C1 segment of cervical spinal cord (tissue), 14 donors: ENCODE data around the gene SUMF2.
"Not testable (repeated sequence)": the region's sequence is repeated elsewhere in the genome, so short reads cannot be mapped to it uniquely, and the experiment has no call there.

Source experiments
- DNase-seq, 14 donors: peaks; one replicate each; lab custom pipeline; 2025; lab: John Stamatoyannopoulos, UW

Gene SUMF2

GRCh38 chr7:56062382-56062781, 1.7 kb upstream of the SUMF2 start:
- no peak for DNase-seq

DNA sequence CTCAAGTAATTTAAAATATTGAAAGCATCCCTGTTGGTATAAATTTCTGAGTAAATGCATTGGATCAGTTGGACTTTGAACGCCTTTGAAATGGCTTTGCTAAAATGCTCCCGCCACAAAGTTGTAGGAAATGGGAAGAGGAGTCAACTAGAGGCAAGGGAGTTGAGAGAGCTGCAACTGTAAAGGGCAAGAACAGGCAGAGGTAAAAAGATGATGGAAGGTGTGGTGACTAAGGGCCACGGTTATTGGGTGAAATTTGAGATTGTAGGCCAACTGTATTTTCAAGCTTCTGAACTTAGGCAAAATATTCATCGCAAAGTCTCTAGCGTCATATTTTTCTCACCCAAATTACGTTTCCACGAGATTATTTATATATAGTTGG, 595 bp upstream of the SUMF2 start:
- no peak for DNase-seq

- DNase-seq, result not testable (repeated sequence)
Measured at GRCh38 chr7:56066376-56066775, 2.3 kb downstream of the SUMF2 start.

- peak in 13 of 14 donors; percentile 4 to 75 (median 67) for DNase-seq
Measured at GRCh38 chr7:56074371-56074791, 10.3 kb downstream of the SUMF2 start.

- DNase-seq, result no peak
Measured at GRCh38 chr7:56077681-56078080, 13.6 kb downstream of the SUMF2 start.

DNA sequence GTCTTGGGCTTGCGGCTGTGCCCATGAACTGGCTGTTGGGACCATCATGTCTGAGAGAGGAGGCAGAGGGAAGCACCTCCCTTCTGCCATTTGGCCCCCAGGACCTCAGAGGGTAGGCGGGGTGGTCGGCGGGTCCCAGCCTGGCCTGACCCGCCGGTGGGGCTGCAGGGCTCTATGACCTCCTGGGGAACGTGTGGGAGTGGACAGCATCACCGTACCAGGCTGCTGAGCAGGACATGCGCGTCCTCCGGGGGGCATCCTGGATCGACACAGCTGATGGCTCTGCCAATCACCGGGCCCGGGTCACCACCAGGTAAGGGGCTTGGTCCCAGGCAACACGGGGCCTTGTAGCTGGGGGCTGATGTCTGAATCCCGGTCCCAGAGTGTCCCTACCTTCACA, 14.1 kb downstream of the SUMF2 start:
- no peak for DNase-seq

DNA sequence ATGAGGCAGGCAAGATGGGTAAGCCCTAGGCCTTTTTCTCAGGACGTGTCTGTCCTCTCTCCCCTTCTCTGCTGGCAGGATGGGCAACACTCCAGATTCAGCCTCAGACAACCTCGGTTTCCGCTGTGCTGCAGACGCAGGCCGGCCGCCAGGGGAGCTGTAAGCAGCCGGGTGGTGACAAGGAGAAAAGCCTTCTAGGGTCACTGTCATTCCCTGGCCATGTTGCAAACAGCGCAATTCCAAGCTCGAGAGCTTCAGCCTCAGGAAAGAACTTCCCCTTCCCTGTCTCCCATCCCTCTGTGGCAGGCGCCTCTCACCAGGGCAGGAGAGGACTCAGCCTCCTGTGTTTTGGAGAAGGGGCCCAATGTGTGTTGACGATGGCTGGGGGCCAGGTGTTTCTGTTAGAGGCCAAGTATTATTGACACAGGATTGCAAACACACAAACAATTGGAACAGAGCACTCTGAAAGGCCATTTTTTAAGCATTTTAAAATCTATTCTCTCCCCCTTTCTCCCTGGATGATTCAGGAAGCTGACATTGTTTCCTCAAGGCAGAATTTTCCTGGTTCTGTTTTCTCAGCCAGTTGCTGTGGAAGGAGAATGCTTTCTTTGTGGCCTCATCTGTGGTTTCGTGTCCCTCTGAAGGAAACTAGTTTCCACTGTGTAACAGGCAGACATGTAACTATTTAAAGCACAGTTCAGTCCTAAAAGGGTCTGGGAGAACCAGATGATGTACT, 15.5 kb downstream of the SUMF2 start:
- DNase-seq, result peak in 13 of 14 donors; percentile 13 to 88 (median 71)

GRCh38 chr7:56080726-56081435, 16.8 kb downstream of the SUMF2 start:
- not testable (repeated sequence) for DNase-seq

DNA sequence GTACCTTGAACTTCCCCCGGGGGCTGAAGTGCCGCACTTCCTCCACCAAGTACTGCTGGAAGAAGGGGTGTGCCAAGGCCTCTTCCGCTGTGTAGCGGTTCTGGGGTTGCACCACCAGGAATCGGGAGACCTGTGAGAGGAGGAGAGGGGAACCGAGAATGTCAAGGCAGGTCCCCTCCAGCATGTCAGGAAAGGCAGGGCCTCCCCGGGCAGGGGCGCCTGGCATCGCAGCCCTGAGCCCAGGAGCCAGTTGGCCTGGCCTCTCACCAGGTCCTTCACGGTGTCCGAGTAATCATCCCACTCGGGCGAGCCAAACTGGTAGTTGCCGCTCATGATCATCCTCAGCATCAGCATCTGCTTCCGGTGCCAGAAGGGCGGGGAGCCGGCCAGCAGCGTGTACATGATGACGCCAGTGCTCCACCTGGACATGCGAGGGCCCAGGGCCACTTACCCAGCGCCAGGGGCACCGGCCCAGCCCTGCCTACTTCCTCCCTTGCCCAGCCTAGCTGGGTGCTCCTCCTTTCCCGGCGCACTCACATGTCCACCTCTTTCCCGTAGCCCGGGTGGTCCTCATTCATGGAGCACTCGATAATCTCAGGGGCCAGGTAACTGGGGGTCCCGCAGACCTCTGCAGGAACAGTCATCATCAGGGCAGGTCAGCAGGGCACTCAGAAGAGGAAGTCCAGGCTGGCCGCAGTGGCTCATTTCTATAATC, 17.7 kb downstream of the SUMF2 start:
- DNase-seq, result peak in 1 of 14 donors; percentile 14

DNA sequence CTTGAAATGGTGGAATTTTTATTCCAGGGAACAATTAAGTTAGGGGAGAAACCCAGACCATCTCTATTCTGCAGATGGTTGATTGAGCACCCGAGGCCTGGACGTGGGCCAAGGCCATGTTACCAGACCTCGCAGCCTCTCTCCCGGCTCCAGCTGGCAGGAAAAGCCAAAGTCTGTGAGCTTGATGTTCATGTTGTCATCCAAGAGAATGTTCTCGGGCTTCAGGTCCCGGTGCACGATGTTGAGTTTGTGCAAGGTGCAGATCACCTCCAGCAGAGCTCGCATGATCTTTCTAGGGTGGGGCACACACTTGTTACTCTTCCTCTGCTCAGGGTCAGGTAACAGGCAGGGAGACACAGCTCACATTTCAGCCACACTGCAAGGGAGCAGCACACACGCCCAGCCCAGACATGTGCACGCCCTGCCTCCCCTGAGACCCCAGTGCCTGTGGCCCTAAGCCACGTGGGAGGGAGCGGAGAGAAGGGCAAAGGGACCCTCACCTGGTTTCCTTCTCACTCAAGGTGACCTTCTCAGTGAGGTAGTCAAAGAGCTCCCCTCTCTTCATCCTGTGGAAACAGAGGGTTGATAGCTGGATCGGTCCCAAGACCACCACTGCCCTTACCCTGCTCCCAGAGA, 19.2 kb downstream of the SUMF2 start:
- peak in 11 of 14 donors; percentile 3 to 73 (median 39) for DNase-seq

GRCh38 chr7:56086761-56087160, 22.7 kb downstream of the SUMF2 start:
- DNase-seq, result no peak

DNA sequence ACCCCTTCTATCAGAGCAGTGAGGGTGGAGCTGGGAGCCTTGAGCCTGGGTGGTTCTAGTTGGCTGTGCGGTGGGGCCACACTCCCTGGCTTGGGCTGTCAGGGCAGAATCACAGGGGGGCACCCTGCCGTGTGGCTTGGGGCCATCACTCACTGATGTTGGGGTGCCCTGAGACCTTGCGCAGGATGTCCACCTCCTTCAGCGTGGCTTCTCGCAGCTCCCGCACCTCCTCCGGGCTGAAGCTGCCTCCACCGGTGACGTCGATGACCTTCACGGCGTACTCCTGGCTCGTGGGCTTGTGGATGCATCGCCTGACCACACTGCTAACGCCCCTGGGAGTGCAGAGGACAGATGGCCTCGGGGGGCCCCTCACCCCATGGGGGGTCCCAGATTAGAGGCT, 23.4 kb downstream of the SUMF2 start:
- DNase-seq, result no peak

- DNase-seq, result peak in 13 of 14 donors; percentile 8 to 89 (median 53)
Measured at GRCh38 chr7:56091591-56091990, 27.5 kb downstream of the SUMF2 start.

DNA sequence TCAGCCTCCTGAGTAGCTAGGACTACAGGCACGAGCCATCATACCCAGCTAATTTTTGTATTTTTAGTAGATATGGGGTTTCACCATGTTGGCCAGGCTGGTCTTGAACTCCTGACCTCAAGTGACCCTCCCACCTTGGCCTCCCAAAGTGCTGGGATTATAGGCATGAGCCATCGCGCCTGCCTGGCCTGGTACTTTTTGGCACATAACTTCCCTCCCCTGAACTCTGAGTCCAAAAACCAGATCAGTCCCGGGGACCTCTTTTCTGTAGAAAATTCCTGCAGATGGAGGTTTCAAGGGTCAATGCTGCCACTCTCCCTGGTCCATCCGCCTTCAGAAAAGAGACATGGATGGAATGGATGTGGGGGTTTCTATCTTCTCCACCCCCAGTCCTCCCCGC, 28.3 kb downstream of the SUMF2 start:
- not testable (repeated sequence) for DNase-seq

DNA sequence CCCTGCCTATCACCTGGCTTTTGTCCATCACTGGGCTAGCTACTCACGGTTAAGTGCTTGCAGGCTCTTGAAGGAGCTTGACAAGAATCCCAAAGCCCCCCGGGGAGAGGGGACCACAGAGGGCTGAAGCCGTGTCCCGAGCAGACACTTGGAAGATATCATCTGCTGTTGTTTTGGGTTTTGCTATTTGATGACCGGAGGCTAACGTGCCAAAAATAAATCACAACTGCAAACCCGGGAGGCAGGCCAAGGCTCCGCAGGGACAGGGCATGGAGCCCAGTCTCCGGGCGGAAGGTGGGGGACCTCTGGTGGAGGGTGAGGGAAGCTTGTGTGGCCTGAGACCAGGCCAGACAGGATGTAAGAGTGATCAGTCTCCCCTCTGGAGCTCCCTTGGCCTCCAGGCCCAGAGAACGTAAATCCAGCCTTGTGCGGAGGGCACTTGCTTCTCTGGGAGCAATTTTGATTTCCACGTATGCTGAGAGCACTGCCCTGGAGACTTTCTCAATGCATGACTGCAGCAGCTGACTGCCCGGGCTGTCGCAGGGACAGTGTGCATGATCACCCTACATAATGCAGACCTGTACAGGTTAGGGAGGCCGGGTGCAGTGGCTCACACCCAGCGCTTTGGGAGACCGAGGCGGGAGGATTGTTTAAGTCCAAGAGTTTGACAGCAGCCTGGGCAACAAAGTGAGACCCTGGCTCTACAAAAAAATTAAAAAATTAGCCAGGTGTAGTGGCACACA, 28.9 kb downstream of the SUMF2 start, which contains the start of gene PHKG1:
Gene PHKG1 (minus strand): TSS at position 164 of the 743 bp plus-strand sequence. CDS start 4,011 bp downstream, outside the sequence.
- peak; percentile 22 to 90 (median 70) for DNase-seq

DNA sequence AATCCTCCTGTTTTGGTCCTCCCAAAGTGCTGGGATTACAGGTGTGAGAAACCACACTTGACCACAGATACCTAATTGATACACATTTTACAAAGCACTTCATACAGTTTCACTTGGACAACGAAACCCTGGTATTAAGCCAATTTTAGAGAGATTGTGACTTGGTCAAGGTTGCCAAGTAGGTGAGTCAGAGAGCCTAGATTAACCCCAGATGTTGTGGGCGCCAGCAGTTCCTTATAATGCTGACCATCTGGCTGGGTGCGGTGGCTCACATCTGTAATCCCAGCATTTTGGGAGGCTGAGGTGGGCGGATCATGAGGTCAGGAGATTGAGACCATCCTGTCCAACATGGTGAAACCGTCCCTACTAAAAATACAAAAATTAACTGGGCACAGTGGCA, 33.6 kb downstream of the SUMF2 start:
- DNase-seq, result no peak

- not testable (repeated sequence) for DNase-seq
Measured at GRCh38 chr7:56098187-56099008, 34.3 kb downstream of the SUMF2 start.

- no peak for DNase-seq
Measured at GRCh38 chr7:56099653-56100052, 35.6 kb downstream of the SUMF2 start.

- DNase-seq, result not testable (repeated sequence)
Measured at GRCh38 chr7:56104138-56104537, 40.1 kb downstream of the SUMF2 start.

GRCh38 chr7:56105508-56105907, 41.4 kb downstream of the SUMF2 start:
- DNase-seq, result no peak
